DND-41 (cell line): Measurements from ENCODE around the gene ADGRB3.

ENCODE experiments used
- ATAC-seq: fragments of 200-7000 bp; cut with Tn5 transposase; 3 replicates; pipeline ENCODE4 v1.9.1; 2021; ENCODE audit warnings: low read depth; ENCODE audit not compliant: insufficient read depth
- DNase-seq: peaks from one replicate; pipeline ENCODE4 v3.0.0-alpha.2; 2020
- H2AFZ ChIP-seq: 2 replicates; pipeline ENCODE4 v1.6.0; 2012; ENCODE audit warnings: low read depth, low read length
- H3K27ac ChIP-seq: 2 replicates; pipeline ENCODE4 v1.5.1; 2012; ENCODE audit warnings: low read length, inconsistent platforms
- H3K27me3 ChIP-seq: fragments of 200-600 bp; sonication (generic); 2 replicates; pipeline ENCODE4 v1.6.0; 2012; ENCODE audit warnings: low read length, mild to moderate bottlenecking, inconsistent platforms; ENCODE audit not compliant: insufficient read depth, poor library complexity
- H3K36me3 ChIP-seq: 2 replicates; pipeline ENCODE4 v1.5.1; 2012; ENCODE audit warnings: low read length, inconsistent platforms; ENCODE audit not compliant: insufficient read depth
- H3K4me1 ChIP-seq: 2 replicates; pipeline ENCODE4 v1.5.1; 2012; ENCODE audit warnings: mild to moderate bottlenecking, low read length; ENCODE audit not compliant: insufficient read depth
- H3K4me2 ChIP-seq: 2 replicates; pipeline ENCODE4 v1.6.0; 2012; ENCODE audit warnings: mild to moderate bottlenecking, moderate library complexity, low read length, inconsistent platforms; ENCODE audit not compliant: insufficient read depth
- H3K4me3 ChIP-seq, 2 experiments: fragments of 200-600 bp in 1 of 2; shearing (Covaris generic) in 1 of 2; 2 replicates each; pipeline ENCODE4 v1.5.1; 2012 to 2016; ENCODE audit warnings: inconsistent platforms in 2 of 2, low read length in 2 of 2, mild to moderate bottlenecking in 2 of 2, low read depth in 1 of 2, moderate library complexity in 1 of 2
- H3K79me2 ChIP-seq: 2 replicates; pipeline ENCODE4 v1.6.0; 2012; ENCODE audit warnings: low read length, inconsistent platforms; ENCODE audit not compliant: insufficient read depth
- H3K9ac ChIP-seq: 2 replicates; pipeline ENCODE4 v1.6.0; 2012; ENCODE audit warnings: low read depth, mild to moderate bottlenecking, inconsistent platforms, low read length, moderate library complexity
- H3K9me3 ChIP-seq: 2 replicates; pipeline ENCODE4 v1.5.1; 2012; ENCODE audit warnings: low read length, moderate library complexity, mild to moderate bottlenecking, inconsistent platforms; ENCODE audit not compliant: insufficient read depth, severe bottlenecking
- H4K20me1 ChIP-seq: 2 replicates; pipeline ENCODE4 v1.6.0; 2012; ENCODE audit warnings: low read length; ENCODE audit not compliant: insufficient read depth
- EZH2 ChIP-seq: IDR thresholded peaks from 3 replicates; pipeline ENCODE4 v1.6.1; 2012; ENCODE audit warnings: borderline replicate concordance, low read depth, mild to moderate bottlenecking, moderate library complexity, low read length, inconsistent platforms; ENCODE audit not compliant: severe bottlenecking
- TF ChIP-seq, protein P1 (sequence below): IDR thresholded peaks from 2 replicates; pipeline ENCODE4 v1.5.1; 2012; ENCODE audit warnings: borderline replicate concordance, low read length, moderate library complexity, mild to moderate bottlenecking; ENCODE audit not compliant: poor library complexity, severe bottlenecking; ENCODE audit errors: extremely low read depth

Gene ADGRB3

DNA sequence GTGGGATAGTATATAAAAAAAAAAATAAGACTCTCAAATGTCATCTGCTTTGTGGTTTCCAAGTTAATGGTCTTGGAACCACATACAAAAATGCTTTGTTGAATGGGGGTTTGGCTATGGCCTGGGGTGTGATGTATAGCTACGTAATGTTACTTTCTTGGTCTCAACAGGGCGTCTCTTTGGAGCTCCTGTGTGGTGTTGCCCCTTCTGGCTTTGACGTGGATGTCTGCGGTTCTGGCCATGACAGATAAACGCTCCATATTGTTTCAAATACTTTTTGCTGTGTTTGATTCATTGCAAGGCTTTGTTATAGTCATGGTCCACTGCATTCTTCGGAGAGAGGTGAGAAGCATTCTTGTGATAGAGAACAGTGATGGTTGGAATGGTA lies 704.1 kb downstream of the ADGRB3 start:
- no peak overlapping the region for H3K4me2 ChIP-seq
- no peaks in the 10 kb centered on the region for H3K79me2 ChIP-seq
- no peak for TF ChIP-seq EZH2
- TF ChIP-seq, protein P1, sequence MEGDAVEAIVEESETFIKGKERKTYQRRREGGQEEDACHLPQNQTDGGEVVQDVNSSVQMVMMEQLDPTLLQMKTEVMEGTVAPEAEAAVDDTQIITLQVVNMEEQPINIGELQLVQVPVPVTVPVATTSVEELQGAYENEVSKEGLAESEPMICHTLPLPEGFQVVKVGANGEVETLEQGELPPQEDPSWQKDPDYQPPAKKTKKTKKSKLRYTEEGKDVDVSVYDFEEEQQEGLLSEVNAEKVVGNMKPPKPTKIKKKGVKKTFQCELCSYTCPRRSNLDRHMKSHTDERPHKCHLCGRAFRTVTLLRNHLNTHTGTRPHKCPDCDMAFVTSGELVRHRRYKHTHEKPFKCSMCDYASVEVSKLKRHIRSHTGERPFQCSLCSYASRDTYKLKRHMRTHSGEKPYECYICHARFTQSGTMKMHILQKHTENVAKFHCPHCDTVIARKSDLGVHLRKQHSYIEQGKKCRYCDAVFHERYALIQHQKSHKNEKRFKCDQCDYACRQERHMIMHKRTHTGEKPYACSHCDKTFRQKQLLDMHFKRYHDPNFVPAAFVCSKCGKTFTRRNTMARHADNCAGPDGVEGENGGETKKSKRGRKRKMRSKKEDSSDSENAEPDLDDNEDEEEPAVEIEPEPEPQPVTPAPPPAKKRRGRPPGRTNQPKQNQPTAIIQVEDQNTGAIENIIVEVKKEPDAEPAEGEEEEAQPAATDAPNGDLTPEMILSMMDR: no peak
- no peaks in the 10 kb centered on the region for H4K20me1 ChIP-seq
- H3K4me3 ChIP-seq: no peak overlapping the region
- no peaks in the 10 kb centered on the region for H3K4me1 ChIP-seq
- no peaks in the 10 kb centered on the region for H3K27me3 ChIP-seq
- no peak overlapping the region for H2AFZ ChIP-seq
- ATAC-seq (no peak), DNase-seq (no peak)
- H3K36me3 ChIP-seq: no peaks in the 10 kb centered on the region
- no peak overlapping the region for H3K9ac ChIP-seq
- H3K27ac ChIP-seq: no peak overlapping the region
- H3K9me3 ChIP-seq: no peaks in the 10 kb centered on the region

DNA sequence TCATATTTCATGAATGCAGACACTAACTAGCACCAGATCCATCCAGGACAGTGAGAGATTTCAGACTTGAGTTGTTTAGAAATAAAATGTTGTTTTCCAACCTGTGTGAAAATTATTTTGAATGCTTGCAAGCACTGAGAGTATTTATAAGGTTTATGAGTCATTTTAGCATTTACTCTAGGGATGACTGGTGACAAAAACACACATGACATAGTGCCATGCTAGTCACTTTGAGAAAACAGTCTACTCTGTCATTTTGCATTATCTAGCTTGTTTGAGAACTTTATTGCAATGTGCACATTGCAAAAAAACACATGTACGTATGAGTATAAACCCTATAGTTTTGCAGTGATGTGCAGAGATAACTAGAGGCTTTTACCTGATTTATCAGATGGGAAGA lies 705.1 kb downstream of the ADGRB3 start:
- Histone ChIP-seq H3K27me3 (no peaks in the 10 kb centered on the region), H3K36me3 (no peaks in the 10 kb centered on the region), H3K9me3 (no peaks in the 10 kb centered on the region), H3K79me2 (no peaks in the 10 kb centered on the region), H3K4me2 (no peak overlapping the region), H3K4me3 (no peak overlapping the region), H4K20me1 (no peaks in the 10 kb centered on the region), H3K27ac (no peak overlapping the region), H3K4me1 (no peaks in the 10 kb centered on the region), H3K9ac (no peak overlapping the region), H2AFZ (no peak overlapping the region)
- TF ChIP-seq, protein P1: no peak
- TF ChIP-seq EZH2: no peak
- no peak for ATAC-seq
- no peak for DNase-seq

- Histone ChIP-seq H3K27ac (no peak overlapping the region), H2AFZ (no peak overlapping the region), H3K4me3 (no peak overlapping the region), H3K36me3 (no peaks in the 10 kb centered on the region), H4K20me1 (no peaks in the 10 kb centered on the region), H3K27me3 (no peaks in the 10 kb centered on the region), H3K4me1 (no peaks in the 10 kb centered on the region), H3K4me2 (no peak overlapping the region), H3K79me2 (no peaks in the 10 kb centered on the region), H3K9ac (no peak overlapping the region), H3K9me3 (no peaks in the 10 kb centered on the region)
- DNase-seq (no peak), ATAC-seq (no peak)
- TF ChIP-seq, protein P1: no peak
- no peak for TF ChIP-seq EZH2
Measured at GRCh38 chr6:69343851-69344250, 708.8 kb downstream of the ADGRB3 start.

- H3K27me3 ChIP-seq: no peaks in the 10 kb centered on the region
- H3K4me2 ChIP-seq: no peak overlapping the region
- H4K20me1 ChIP-seq: no peaks in the 10 kb centered on the region
- H3K79me2 ChIP-seq: no peaks in the 10 kb centered on the region
- no peaks in the 10 kb centered on the region for H3K9me3 ChIP-seq
- H3K4me3 ChIP-seq: no peak overlapping the region
- H3K4me1 ChIP-seq: no peaks in the 10 kb centered on the region
- no peak overlapping the region for H3K9ac ChIP-seq
- no peaks in the 10 kb centered on the region for H3K36me3 ChIP-seq
- no peak overlapping the region for H3K27ac ChIP-seq
- TF ChIP-seq EZH2: no peak
- TF ChIP-seq, protein P1: no peak
- DNase-seq (no peak), ATAC-seq (no peak)
- no peak overlapping the region for H2AFZ ChIP-seq
Measured at GRCh38 chr6:69349771-69350170, 714.7 kb downstream of the ADGRB3 start.
